ENCODE results near the gene ISG20L2.

Gene ISG20L2

GRCh38 chr1:156684227-156684782 is 44.3 kb downstream of the ISG20L2 start:
- DNase-seq = no peak

GRCh38 chr1:156682166-156682890 is 46.2 kb downstream of the ISG20L2 start:
- DNase-seq = no peak

GRCh38 chr1:156681196-156681960 is 47.2 kb downstream of the ISG20L2 start:
- no peak for DNase-seq

- no peak for DNase-seq
Measured at GRCh38 chr1:156680056-156680455, 48.5 kb downstream of the ISG20L2 start.

GRCh38 chr1:156677616-156678596 is 50.7 kb downstream of the ISG20L2 start:
- DNase-seq = peak; percentile 83

- peak; percentile 85 for DNase-seq
Measured at GRCh38 chr1:156676820-156677615, 51.5 kb downstream of the ISG20L2 start, which contains the start of gene NES. TSS of gene NES (minus strand) at chr1:156677407. CDS start at chr1:156677264, 143 bp downstream.

- no peak for DNase-seq
Measured at GRCh38 chr1:156676114-156676819, 52.3 kb downstream of the ISG20L2 start.

GRCh38 chr1:156675210-156676113 is 53.1 kb downstream of the ISG20L2 start:
- DNase-seq = peak; percentile 74

GRCh38 chr1:156673387-156674121 is 55.0 kb downstream of the ISG20L2 start:
- peak; percentile 90 for DNase-seq
